GM06990 (cell line): ENCODE data around the gene FAM170B.

Experiments
- DNase-seq: peaks from one replicate; pipeline ENCODE4 v3.0.0-alpha.2; 2011; ENCODE audit not compliant: insufficient read length; ENCODE audit errors: extremely low read depth
- H3K27me3 ChIP-seq: replicated peaks from 2 replicates; pipeline ENCODE4 v1.6.0; 2011; ENCODE audit warnings: low read length; ENCODE audit not compliant: control insufficient read depth, insufficient read depth
- H3K36me3 ChIP-seq: 2 replicates; pipeline ENCODE4 v1.5.1; 2011; ENCODE audit warnings: low read length; ENCODE audit not compliant: control insufficient read depth, insufficient read depth
- H3K4me3 ChIP-seq: replicated peaks from 2 replicates; pipeline ENCODE4 v1.5.1; 2011; ENCODE audit warnings: low read depth, mild to moderate bottlenecking, control low read depth, low read length
- TF ChIP-seq, protein P1 (sequence below): IDR thresholded peaks from 2 replicates; pipeline ENCODE4 v1.5.1; 2011; ENCODE audit warnings: low read length, control low read depth, mild to moderate bottlenecking, inconsistent platforms; ENCODE audit not compliant: insufficient read depth, poor library complexity, severe bottlenecking

Gene FAM170B

DNA sequence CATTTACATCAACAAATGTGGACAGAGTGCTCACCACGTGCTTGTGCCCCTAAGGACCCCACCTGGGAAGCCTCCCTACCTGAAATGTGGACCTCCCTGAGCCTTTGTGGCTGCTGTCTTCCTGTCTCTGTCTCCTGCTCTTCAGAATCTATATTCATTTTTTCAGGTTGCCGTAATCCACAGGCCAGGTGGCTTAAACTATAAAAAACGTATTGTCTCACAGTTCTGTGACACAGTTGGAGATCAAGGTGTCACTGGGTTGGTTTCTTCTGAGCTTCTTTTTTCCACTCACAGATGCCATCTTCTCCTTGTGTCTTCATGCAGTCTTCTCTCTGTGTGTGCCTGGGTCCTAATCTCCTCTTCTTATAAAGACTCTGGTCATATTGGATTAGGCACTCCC lies 12.9 kb downstream of the FAM170B start:
- Histone ChIP-seq H3K27me3 (no peaks in the 10 kb centered on the region; the same call in 1 of the 2 replicates), H3K36me3 (no peaks in the 10 kb centered on the region), H3K4me3 (no peak overlapping the region)
- no peak for DNase-seq
- TF ChIP-seq, protein P1, sequence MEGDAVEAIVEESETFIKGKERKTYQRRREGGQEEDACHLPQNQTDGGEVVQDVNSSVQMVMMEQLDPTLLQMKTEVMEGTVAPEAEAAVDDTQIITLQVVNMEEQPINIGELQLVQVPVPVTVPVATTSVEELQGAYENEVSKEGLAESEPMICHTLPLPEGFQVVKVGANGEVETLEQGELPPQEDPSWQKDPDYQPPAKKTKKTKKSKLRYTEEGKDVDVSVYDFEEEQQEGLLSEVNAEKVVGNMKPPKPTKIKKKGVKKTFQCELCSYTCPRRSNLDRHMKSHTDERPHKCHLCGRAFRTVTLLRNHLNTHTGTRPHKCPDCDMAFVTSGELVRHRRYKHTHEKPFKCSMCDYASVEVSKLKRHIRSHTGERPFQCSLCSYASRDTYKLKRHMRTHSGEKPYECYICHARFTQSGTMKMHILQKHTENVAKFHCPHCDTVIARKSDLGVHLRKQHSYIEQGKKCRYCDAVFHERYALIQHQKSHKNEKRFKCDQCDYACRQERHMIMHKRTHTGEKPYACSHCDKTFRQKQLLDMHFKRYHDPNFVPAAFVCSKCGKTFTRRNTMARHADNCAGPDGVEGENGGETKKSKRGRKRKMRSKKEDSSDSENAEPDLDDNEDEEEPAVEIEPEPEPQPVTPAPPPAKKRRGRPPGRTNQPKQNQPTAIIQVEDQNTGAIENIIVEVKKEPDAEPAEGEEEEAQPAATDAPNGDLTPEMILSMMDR = no peak

DNA sequence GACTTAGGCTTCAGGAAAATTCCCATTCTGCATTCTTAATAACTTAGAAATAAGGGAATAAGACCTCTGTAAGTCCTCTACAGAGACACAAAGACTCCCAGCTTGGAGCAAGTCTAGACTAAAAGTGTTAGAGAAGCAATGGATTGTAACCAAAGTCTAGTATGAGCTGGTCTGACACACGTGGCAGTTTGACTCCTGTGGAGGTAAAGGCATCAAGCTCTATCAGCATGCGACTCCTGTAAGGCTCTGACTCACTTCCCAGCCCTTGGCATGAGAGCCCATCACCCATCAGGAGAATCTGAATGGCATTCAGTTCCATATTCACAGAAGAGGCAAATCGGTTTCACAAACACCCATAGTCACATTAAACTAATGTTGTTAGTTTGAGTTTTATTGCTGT lies 14.1 kb downstream of the FAM170B start:
- TF ChIP-seq, protein P1 = no peak
- DNase-seq = no peak
- Histone ChIP-seq H3K27me3 (no peaks in the 10 kb centered on the region; the same call in 1 of the 2 replicates), H3K4me3 (no peak overlapping the region), H3K36me3 (no peaks in the 10 kb centered on the region)

DNA sequence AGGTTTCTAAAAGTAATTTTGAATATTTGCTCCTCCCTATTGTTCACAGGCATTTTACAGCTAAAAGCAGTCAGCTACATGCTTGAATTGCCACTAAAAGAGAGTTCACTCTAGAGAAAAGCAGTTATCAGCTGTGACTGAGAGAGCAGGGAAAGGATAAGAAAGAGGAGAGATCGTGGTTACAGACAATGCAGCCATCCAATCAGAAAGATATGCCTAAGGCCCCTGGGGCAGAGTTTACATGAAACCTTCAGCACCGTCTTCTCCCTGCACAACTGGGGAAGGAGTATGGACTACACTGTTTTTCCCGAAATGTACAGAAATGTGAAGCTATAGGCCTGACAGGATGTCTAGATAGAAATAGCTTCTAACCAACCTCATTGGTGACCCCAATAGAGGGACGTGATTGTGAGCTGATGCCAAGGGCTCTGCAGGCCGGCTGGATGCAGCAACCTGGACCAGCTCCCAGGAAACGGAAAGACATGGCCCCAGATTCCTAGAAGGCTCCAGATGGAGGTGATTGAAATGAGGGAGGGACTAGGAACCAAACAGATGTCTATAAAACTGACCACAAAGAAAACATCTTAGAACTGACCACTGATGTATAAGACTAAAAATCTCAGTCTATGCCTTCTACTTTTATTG lies 15.3 kb downstream of the FAM170B start:
- H3K36me3 ChIP-seq = no peaks in the 10 kb centered on the region
- no peak overlapping the region for H3K4me3 ChIP-seq
- H3K27me3 ChIP-seq = no peaks in the 10 kb centered on the region; the same call in 1 of the 2 replicates
- TF ChIP-seq, protein P1 = no peak
- DNase-seq = no peak

DNA sequence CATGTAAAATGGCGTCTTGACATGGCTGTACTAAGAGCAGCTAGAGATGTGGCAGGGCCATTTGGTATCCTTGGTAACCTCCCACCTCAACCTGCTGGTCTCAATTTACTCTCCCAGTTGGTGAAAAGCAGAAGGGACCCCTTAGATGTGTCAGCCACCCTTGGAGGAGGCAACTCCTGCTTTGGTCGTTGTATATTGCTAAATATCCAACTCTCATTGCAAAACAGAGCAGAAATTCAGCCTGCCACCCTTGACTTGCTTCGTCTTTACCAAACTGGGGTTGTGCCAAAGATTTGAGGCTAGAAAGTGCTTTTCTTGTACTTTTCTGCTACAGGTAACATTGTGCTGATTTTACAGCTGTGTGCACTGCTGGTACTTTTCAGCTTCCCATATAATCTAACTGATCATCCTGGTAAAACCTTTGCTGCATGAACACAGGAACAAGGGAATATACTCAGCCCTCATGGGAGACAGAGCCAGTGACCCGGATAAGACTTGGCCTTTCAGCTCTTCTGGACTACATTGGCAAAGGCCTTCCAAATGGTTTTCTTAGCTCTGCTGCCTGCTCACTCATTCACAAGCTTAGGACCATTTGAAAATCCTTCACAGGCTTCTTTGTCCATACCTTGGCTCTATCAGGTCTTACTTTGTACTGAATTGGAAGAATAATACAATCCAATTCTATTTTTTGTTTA lies 16.3 kb downstream of the FAM170B start:
- no peaks in the 10 kb centered on the region; the same call in 1 of the 2 replicates for H3K27me3 ChIP-seq
- no peak for DNase-seq
- no peak overlapping the region for H3K4me3 ChIP-seq
- no peaks in the 10 kb centered on the region for H3K36me3 ChIP-seq
- TF ChIP-seq, protein P1 = no peak

DNA sequence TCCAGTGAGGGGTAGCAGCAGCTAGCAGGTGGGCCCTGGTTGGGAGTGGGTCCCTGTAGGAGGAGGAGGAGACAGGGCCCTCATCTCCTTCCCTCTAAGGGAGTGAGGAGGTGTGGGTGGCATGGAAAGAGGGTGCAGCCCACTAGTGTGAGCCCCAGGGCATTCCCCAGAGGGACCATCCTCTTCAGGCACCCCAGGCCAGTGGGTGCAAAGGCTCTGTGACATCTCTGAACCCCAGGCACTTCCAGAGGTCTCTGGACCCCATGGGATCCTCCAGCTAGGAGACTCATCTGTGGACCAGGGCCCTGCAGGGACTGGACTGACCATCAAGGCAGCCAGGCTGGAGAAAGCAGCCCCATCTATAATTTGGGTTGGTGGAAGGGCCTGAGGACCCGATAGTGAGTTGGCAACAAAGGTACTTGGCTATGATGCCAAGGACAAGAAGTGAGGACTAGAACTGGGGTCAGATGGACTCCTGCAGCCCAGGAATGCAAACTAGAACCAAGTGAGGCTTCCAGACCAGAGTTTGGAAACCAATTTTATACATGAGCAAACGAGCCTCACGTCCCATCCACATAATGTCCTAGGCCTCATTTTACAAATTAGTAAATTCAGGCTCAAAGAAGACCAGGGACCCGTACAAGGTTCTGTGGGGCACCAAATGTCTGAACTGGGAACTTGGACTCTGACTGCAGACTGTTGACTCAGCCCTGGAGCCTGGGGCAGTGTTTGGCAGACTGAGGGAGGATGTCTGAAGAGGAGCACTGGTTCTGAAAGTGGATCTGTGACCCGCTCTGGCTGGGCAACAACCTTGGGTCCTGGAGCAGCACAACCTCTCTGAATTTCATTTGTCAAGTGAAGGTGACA lies 17.1 kb downstream of the FAM170B start:
- Histone ChIP-seq H3K27me3 (no peaks in the 10 kb centered on the region; the same call in 1 of the 2 replicates), H3K4me3 (no peak overlapping the region), H3K36me3 (no peaks in the 10 kb centered on the region)
- DNase-seq = no peak
- TF ChIP-seq, protein P1 = no peak
